Activated naive CD8-positive, alpha-beta T cell (primary cell): ENCODE measurements around the gene ANO6.

Experiments used
- H3K27ac Mint-ChIP-seq: one replicate; pipeline ENCODE4 v1.8.0; 2021; ENCODE audit warnings: mixed read lengths
- H3K27me3 Mint-ChIP-seq: one replicate; pipeline ENCODE4 v1.8.0; 2021; ENCODE audit warnings: mixed read lengths
- H3K36me3 Mint-ChIP-seq: one replicate; pipeline ENCODE4 v1.8.0; 2021; ENCODE audit warnings: mixed read lengths
- H3K4me1 Mint-ChIP-seq: one replicate; pipeline ENCODE4 v1.8.0; 2021; ENCODE audit warnings: low read depth, mixed read lengths
- H3K4me3 Mint-ChIP-seq: one replicate; pipeline ENCODE4 v1.8.0; 2021; ENCODE audit warnings: mild to moderate bottlenecking, mixed read lengths
- H3K9me3 Mint-ChIP-seq: one replicate; pipeline ENCODE4 v1.8.0; 2021; ENCODE audit warnings: low read depth, mixed read lengths

The ANO6 gene

DNA sequence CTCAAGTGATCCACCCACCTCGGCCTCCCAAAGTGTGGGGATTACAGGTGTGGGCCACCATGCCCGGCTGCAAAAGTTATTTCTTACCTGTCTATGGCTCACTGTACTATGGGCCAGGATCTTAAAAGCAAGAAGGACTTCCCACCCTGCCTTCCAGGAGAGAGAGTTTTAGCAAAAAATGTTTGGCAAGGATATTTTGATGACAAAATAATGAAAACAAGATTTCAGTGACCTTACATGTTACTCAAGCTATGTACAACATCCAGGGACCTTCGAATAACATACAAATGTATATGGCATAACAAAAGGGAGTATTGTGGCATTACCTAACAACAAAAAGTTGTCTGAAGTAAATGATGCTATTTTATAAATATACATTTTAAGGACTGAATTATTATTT lies 55.1 kb downstream of the ANO6 start:
- Mint-ChIP-seq H3K9me3 (no peaks in the 10 kb centered on the region), H3K4me1 (peaks cover 6% of the 10 kb centered on the region), H3K36me3 (peaks cover 8% of the 10 kb centered on the region), H3K4me3 (no peak overlapping the region), H3K27me3 (no peaks in the 10 kb centered on the region), H3K27ac (no peak overlapping the region)

DNA sequence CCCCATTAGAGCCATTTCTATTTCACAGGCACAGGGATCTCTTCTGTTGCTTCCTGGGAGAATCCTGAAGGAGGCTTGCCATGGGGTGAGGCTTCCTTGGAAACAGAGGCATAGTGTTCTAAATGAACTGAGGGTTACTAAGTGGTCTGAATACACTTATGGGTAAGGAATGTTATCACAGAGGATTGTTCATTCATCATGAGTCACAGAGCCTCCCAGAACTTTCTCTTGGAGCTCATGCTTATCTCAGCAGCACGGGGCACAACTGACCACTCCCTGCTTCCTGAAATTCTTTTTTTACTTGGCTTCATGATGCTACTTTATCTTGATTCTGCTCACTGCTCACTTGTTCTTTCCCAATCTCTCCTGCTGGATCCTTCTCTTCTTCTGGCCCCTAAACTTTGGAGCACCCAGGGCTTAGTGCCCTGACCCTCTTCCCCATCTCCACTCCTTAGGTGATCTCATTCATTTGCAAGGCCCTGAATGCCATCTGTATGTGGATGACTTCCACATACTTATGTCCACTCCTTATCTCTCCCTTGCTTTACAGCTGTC lies 57.9 kb downstream of the ANO6 start:
- H3K4me1 Mint-ChIP-seq, result peaks cover 2% of the 10 kb centered on the region
- H3K36me3 Mint-ChIP-seq, result peaks cover 12% of the 10 kb centered on the region
- H3K27ac Mint-ChIP-seq, result no peak overlapping the region
- H3K9me3 Mint-ChIP-seq, result no peaks in the 10 kb centered on the region
- no peaks in the 10 kb centered on the region for H3K27me3 Mint-ChIP-seq
- no peak overlapping the region for H3K4me3 Mint-ChIP-seq

DNA sequence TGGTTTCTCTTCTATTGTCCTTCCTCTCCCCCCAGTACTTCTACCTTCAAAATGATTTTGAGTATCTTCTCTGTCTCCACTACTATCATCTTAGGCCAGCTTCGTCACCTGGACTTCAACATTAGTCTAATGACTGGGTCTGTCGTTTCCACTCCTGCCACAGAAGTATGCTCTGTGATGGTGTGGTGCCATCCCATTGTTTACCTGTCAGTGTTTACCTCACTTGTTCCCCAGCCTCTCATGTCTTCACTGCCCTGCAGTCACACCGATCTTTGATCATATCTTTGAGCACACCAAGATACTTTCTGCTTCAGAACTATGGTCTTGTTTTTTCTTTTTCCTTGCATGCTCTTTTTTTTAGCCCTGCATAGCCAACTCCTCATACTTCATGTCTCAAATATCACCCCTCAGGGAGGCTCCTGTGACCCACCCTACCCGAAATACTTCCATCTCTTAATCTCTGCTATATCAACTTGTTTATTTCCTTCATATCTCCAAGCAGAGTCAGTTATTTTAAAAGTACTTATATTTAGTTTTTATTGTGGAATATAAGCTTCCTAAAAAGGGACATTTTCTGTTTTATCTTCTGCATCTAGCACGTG lies 60.4 kb downstream of the ANO6 start:
- Mint-ChIP-seq H3K27ac (no peak overlapping the region), H3K4me1 (peaks cover 2% of the 10 kb centered on the region), H3K4me3 (no peak overlapping the region), H3K36me3 (peaks cover 26% of the 10 kb centered on the region), H3K27me3 (no peaks in the 10 kb centered on the region), H3K9me3 (no peaks in the 10 kb centered on the region)

DNA sequence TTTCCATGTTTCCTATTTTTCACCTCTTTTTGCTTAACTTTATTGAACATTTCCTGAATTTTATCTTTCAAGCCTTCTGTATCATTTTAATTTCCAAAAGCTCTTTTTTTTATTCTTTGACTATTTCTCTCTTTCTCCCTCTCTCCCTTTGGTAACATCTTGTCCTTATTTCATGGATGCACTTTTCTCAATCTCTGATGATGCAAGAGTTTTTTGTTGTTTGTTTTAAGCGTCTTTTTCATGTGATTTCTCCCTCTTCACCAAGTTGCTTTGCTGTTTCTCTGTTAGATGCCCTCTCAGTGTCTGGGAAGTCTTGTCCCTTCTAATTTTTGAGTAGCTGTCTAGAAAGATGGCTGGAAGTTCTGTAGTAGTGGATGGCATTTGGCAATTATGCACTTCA lies 62.6 kb downstream of the ANO6 start:
- no peaks in the 10 kb centered on the region for H3K4me1 Mint-ChIP-seq

DNA sequence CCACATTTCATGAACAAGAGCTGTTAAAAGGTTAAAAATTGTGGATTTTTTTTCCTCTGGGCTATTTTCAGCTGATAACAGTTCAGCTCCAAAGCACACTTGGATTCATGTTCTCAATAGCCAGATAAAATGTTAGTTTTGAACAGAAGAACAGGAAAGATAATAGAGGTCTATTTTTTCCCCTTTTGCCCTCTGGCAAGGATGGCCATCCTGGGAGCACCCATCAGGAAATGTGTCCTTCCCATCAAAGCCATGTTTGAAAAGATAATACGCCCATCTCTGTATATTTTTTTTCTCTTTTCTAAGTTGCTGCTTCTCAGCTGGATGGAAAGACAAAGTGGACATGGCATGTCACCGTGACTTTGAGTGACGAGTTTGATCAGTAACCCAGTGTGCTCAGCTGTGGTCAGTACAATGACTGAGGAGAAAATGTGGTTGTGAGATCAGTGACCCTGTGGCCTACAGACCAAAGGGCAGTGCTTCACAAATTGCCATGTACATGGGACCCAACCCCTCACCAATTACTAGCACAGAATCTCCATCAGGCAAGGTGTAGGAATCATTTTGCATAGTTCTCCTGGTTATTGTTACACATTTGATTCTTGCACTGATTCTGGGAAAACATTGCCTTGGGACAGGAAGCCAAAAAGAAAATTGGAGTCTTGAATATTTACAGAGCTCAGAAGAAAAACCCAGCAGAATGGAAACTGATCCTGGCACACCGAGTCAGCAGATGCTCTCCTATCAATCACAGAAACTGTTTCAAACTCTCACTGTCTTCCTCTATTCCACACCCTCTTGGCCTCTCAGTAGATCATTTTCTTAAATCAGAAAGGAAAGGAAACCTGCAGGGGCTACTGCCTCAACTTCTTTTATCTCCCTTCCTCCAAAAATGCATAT lies 64.3 kb downstream of the ANO6 start:
- H3K27me3 Mint-ChIP-seq, result no peaks in the 10 kb centered on the region
- no peak overlapping the region for H3K4me3 Mint-ChIP-seq
- no peaks in the 10 kb centered on the region for H3K4me1 Mint-ChIP-seq
- no peaks in the 10 kb centered on the region for H3K9me3 Mint-ChIP-seq
- no peak overlapping the region for H3K27ac Mint-ChIP-seq
- peaks cover 29% of the 10 kb centered on the region for H3K36me3 Mint-ChIP-seq

More for the DNA sequence above, 62.6 kb downstream of the ANO6 start:
- Mint-ChIP-seq H3K9me3 (no peaks in the 10 kb centered on the region), H3K4me3 (no peak overlapping the region), H3K27me3 (no peaks in the 10 kb centered on the region), H3K27ac (no peak overlapping the region), H3K36me3 (peaks cover 29% of the 10 kb centered on the region)

DNA sequence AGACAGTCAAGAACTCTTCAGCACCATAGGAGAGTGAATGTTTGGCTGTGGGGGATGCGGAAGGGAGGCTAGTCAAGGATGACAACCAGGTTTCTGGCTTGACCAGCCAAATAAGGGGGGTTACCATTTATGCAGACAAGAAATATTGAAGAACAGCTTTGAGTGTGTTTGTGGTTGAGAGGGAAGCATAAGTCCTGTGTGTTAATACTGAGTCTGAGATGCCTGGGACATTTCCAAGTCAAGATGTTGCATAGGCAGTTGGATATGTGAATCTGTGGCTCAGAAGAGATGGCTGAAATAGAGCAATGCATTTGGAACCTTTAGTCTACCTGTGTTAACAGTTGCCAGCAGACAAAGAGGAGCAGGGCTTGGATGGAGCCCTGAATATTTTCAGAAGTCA lies 66.1 kb downstream of the ANO6 start:
- Mint-ChIP-seq H3K36me3 (peaks cover 29% of the 10 kb centered on the region), H3K27ac (no peak overlapping the region), H3K27me3 (no peaks in the 10 kb centered on the region), H3K4me3 (no peak overlapping the region), H3K9me3 (no peaks in the 10 kb centered on the region), H3K4me1 (no peaks in the 10 kb centered on the region)

DNA sequence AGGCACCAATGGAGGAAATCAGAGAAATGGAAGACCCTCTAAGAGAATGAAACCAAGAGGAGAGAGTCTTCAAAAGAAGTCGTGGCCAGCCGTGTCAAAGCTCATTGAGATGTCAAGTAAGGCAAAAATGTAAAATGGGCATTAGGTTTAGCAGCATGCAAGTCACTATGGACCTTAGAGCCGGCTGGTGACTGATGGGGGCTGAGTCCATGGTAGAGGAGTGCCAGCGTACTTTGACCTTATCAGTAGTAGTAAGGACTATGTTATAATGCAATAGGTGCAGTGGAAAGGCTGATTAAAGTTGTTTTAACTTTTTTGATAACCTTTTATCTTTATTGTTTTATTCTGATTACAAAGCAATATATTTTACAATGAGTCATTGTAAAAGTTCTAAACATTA lies 66.5 kb downstream of the ANO6 start:
- H3K27me3 Mint-ChIP-seq, result no peaks in the 10 kb centered on the region
- H3K36me3 Mint-ChIP-seq, result peaks cover 29% of the 10 kb centered on the region
- no peak overlapping the region for H3K4me3 Mint-ChIP-seq
- no peaks in the 10 kb centered on the region for H3K9me3 Mint-ChIP-seq
- H3K27ac Mint-ChIP-seq, result no peak overlapping the region
- no peaks in the 10 kb centered on the region for H3K4me1 Mint-ChIP-seq

DNA sequence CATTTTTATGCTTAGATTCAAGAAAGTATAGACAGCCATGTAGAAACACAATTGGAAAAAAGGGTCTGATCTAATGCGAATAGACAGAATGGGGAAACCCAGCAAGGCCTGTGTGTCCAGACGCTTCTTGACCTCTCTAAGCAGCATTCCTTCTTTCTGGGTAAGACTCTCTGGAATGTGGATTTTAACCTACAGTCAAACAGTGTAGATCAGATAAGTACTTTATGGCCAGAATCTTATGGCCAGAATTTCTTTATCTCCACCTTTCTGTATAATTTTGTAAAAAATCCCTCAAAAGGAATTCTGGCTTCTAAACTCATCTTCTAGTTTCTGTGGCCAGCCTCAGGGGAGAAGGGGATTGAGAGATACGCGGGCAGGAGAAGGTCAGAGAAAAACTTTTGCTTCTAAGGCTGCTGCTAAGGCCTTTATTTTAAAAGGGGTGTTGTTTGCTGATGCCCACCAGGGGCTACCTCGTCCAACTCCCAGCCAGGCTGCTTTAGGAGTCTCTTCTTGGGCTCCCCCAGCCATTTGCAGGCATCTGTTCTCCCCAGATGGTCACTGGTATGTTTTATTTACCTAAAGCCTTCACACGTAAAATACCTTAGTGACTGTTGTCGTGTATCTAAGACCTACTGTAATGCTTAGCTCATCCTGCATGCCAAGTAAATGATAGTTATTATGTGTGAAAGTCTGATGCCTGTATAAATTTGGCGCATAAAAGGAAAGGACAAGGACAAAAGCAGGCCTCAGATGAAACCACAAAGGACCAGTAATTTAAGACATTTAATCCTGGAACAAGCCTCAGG lies 68.4 kb downstream of the ANO6 start:
- Mint-ChIP-seq H3K4me1 (no peaks in the 10 kb centered on the region), H3K36me3 (peaks cover 24% of the 10 kb centered on the region), H3K4me3 (no peak overlapping the region), H3K9me3 (no peaks in the 10 kb centered on the region), H3K27ac (no peak overlapping the region), H3K27me3 (no peaks in the 10 kb centered on the region)

DNA sequence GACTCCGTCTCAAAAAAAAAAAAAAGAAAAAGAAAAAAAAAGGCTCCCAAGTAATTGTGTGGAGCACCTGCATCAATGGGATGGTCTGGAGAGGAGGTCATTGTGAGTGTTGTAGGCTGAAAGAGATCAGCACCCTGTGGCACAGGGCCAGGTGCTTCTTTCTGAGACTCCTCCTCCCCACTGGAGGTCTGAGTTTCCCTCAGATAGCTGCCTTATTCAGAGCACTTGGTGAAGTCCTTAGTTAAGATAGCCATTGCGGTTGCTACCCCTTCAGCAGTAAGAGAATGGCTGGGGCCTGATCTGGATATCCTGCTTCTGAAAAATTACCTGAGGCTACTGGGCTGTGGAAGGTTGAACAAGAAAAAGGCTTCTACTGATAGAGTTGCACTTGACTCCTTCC lies 69.8 kb downstream of the ANO6 start:
- no peak overlapping the region for H3K4me3 Mint-ChIP-seq
- no peaks in the 10 kb centered on the region for H3K27me3 Mint-ChIP-seq

DNA sequence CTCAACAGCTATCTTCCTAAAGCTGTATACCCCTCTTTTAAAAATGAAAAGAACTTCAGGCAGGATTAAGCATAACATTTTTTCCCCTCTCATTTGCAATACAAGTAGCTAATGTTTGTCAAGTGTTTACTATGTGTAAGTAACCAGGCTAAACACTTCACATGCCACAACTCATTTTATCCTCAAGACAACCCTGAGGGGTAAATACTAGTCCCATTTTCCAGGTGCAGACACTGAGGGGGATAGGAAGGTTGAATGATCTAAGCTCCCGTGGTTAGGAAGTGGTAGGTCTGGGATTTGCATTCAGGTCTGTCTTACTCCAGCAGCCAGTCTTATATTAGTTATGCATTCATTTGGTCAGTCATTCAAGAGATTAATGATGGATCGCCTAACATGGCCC lies 70.7 kb downstream of the ANO6 start:
- peaks cover 3% of the 10 kb centered on the region for H3K4me1 Mint-ChIP-seq
- H3K36me3 Mint-ChIP-seq, result peaks cover 13% of the 10 kb centered on the region
- no peaks in the 10 kb centered on the region for H3K27me3 Mint-ChIP-seq
- H3K9me3 Mint-ChIP-seq, result no peaks in the 10 kb centered on the region
- H3K4me3 Mint-ChIP-seq, result no peak overlapping the region
- no peak overlapping the region for H3K27ac Mint-ChIP-seq

More for the DNA sequence above, 69.8 kb downstream of the ANO6 start:
- Mint-ChIP-seq H3K27ac (no peak overlapping the region), H3K4me1 (peaks cover under 1% of the 10 kb centered on the region), H3K36me3 (peaks cover 16% of the 10 kb centered on the region), H3K9me3 (no peaks in the 10 kb centered on the region)

DNA sequence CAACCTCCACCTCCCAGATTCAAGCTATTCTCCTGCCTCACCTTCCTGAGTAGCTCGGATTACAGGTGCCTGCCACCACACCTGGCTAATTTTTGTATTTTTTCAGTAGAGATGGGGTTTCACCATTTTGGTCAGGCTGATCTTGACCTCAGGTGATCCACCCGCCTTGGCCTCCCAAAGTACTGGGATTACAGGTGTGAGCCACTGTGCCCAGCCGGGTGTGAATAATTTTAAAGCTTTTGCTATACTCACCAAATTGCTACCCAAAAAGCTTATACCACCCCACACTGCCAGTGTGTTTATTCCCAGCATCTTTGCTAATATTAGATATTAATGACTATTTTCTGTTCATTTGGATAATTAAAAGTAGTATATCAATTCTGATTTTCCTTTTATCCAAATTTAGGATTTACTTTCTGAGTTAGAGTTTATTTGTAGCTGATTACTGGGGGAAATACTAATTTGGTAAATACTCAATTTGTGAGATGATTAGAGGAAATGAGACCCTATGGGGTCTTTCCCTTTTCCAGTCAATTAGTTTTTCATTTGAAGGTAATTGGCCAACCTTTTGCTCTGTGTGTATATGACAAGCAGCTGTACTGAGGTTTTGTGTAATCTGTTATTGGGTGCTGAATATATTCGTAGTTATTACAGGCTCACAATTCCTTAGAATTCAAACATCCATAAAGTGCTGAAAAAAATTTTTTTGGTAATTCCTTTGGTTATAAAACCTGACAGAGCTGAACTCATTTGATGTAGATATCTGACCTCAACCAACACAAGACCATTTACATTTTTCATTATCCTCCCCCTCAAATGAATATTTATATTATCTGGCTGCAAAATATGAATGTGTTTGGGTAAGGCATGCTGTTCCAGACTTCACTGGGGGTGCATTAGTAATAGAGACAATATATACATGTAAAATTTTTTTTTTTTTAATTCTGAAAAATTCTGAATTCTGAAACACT lies 73.6 kb downstream of the ANO6 start:
- no peaks in the 10 kb centered on the region for H3K9me3 Mint-ChIP-seq
- no peak overlapping the region for H3K27ac Mint-ChIP-seq
- peaks cover 9% of the 10 kb centered on the region for H3K36me3 Mint-ChIP-seq
- H3K27me3 Mint-ChIP-seq, result no peaks in the 10 kb centered on the region
- H3K4me1 Mint-ChIP-seq, result peaks cover 5% of the 10 kb centered on the region
- no peak overlapping the region for H3K4me3 Mint-ChIP-seq

DNA sequence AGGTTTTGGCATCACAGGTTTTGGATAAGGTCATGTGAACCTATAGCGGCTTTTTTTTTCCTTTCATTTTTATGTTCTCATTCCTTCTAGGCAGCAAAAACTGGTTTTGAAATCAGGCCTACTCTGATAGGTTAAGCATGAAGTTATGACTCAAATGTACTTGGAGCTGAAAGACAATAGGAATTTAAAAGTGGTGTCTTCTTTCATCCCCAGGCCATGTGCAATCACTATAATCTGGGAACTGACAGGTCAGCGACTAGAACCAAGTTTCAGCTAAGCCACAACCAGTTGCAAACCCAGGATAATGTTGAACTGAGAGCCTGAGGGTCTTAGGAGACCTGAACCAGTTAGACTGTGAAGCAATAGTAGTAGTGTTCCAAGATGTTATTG lies 74.3 kb downstream of the ANO6 start:
- Mint-ChIP-seq H3K27me3 (no peaks in the 10 kb centered on the region), H3K9me3 (no peaks in the 10 kb centered on the region), H3K36me3 (peaks cover 9% of the 10 kb centered on the region), H3K4me3 (no peak overlapping the region), H3K27ac (no peak overlapping the region), H3K4me1 (peaks cover 5% of the 10 kb centered on the region)

DNA sequence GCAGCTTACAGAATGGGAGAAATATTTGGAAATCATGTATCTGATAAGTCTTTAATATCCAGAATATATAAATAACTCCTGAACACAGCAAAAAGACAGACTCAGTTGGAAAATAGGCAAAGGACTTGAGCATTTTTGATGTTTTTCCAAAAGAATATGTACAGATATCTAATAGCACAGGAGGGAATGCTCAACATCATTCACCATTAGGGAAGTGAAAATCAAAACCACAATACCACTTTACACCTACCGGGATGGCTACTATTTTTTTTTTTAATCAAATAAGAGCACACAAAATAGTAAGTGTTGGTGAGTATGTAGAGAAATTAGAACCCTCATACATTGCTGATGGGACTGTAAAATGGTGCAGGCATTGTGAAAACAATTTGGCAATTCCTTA lies 75.6 kb downstream of the ANO6 start:
- H3K9me3 Mint-ChIP-seq, result no peaks in the 10 kb centered on the region
- H3K4me1 Mint-ChIP-seq, result peaks cover 5% of the 10 kb centered on the region
- peaks cover 9% of the 10 kb centered on the region for H3K36me3 Mint-ChIP-seq
- H3K4me3 Mint-ChIP-seq, result no peak overlapping the region
- H3K27ac Mint-ChIP-seq, result no peak overlapping the region
- no peaks in the 10 kb centered on the region for H3K27me3 Mint-ChIP-seq
